ENCODE results near the gene PHF19.

- TF ChIP-seq EP300 (IDR thresholded peaks at IDR 0.05) (no peak), CTCF (IDR thresholded peaks at IDR 0.05) (no peak), ZFP36 (IDR thresholded peaks at IDR 0.05; ENCODE audit: borderline replicate concordance, partially characterized antibody) (no peak), TP53 (CRISPR knock-in tag; IDR thresholded peaks at IDR 0.05) (no peak), JUNB (IDR thresholded peaks at IDR 0.05) (no peak), CEBPB (IDR thresholded peaks at IDR 0.05) (no peak)
Measured at GRCh38 chr9:120829650-120830049, 47.3 kb downstream of the PHF19 start.
